PC-3 (cell line): ENCODE data around the gene TMX3. TPM values are rescaled to one million over a fixed set of nuclear protein-coding genes. Genes with fewer than 3 reads are reported as not detected.

Source experiments
- ATAC-seq: fragments of 200-7000 bp; cut with Tn5 transposase; 2 replicates; pipeline ENCODE4 v1.9.1; 2020; ENCODE audit warnings: mild to moderate bottlenecking, moderate library complexity
- BruUV-seq: library from RNA; stranded (reverse); fragments of 400-500 nt; replicated peaks from 2 replicates; lab custom pipeline; 2021; lab: Mats Ljungman, UMichigan
- CTCF ChIA-PET: fragments of 300-600 bp; sonication (Branson Sonifier 250); formaldehyde crosslinking; loops from one replicate; lab custom pipeline; 2022; ENCODE audit warnings: antibody characterized with exemption; lab: Charles Lee
- POLR2A ChIA-PET: fragments of 300-600 bp; sonication (Branson Sonifier 250); formaldehyde crosslinking; loops from one replicate; lab custom pipeline; 2022; ENCODE audit warnings: antibody characterized with exemption; ENCODE audit not compliant: unreplicated experiment; lab: Charles Lee
- DNase-seq: peaks from one replicate; pipeline ENCODE4 v3.0.0-alpha.2; 2015
- H2AFZ ChIP-seq: fragments of 300-600 bp; sonication (generic); 2 replicates; pipeline ENCODE4 v1.6.0; 2016; ENCODE audit warnings: antibody characterized with exemption, low read length
- H3F3A ChIP-seq: fragments of 300-600 bp; sonication (generic); one replicate; pipeline ENCODE4 v1.6.0; 2017; ENCODE audit warnings: antibody characterized with exemption, low read length, control low read depth, mild to moderate bottlenecking; ENCODE audit not compliant: unreplicated experiment
- H3K27ac ChIP-seq: fragments of 300-600 bp; sonication (generic); 2 replicates; pipeline ENCODE4 v1.5.1; 2016; ENCODE audit warnings: mild to moderate bottlenecking, low read length
- H3K27me3 ChIP-seq: fragments of 300-600 bp; sonication (generic); 2 replicates; pipeline ENCODE4 v1.6.1; 2016; ENCODE audit warnings: low read length, mixed read lengths
- H3K36me3 ChIP-seq: fragments of 300-600 bp; sonication (generic); 2 replicates; pipeline ENCODE4 v1.6.1; 2016; ENCODE audit warnings: low read depth, mixed run types, low read length, mixed read lengths
- H3K4me1 ChIP-seq: fragments of 300-600 bp; sonication (generic); 2 replicates; pipeline ENCODE4 v1.5.1; 2016; ENCODE audit warnings: low read length; ENCODE audit not compliant: insufficient read depth
- H3K4me2 ChIP-seq: fragments of 300-600 bp; sonication (generic); 2 replicates; pipeline ENCODE4 v1.6.0; 2016; ENCODE audit warnings: low read length
- H3K4me3 ChIP-seq: fragments of 300-600 bp; sonication (generic); 2 replicates; pipeline ENCODE4 v1.5.1; 2016; ENCODE audit warnings: mild to moderate bottlenecking, low read length, mixed read lengths
- H3K79me2 ChIP-seq: fragments of 300-600 bp; sonication (generic); 2 replicates; pipeline ENCODE4 v1.6.1; 2017; ENCODE audit warnings: low read length, mixed read lengths
- H3K9ac ChIP-seq: fragments of 300-600 bp; sonication (generic); 2 replicates; pipeline ENCODE4 v1.6.0; 2016; ENCODE audit warnings: mild to moderate bottlenecking, low read length
- H3K9me2 ChIP-seq: fragments of 300-600 bp; sonication (generic); replicated peaks from 2 replicates; pipeline ENCODE4 v1.6.1; 2016; ENCODE audit warnings: mixed run types, low read length, mixed read lengths
- H3K9me3 ChIP-seq: fragments of 300-600 bp; sonication (generic); 2 replicates; pipeline ENCODE4 v1.6.1; 2016; ENCODE audit warnings: low read length, mixed read lengths
- H4K20me1 ChIP-seq: fragments of 300-600 bp; sonication (generic); 2 replicates; pipeline ENCODE4 v1.6.1; 2016; ENCODE audit warnings: low read length, mixed read lengths
- CTCF ChIP-seq: fragments of 300-600 bp; sonication (generic); conservative IDR thresholded peaks from 2 replicates; pipeline ENCODE4 v1.5.1; 2017; ENCODE audit warnings: antibody characterized with exemption, low read depth, mild to moderate bottlenecking, low read length
- EZH2 ChIP-seq: fragments of 300-600 bp; sonication (generic); IDR thresholded peaks from one replicate; pipeline ENCODE4 v1.6.1; 2017; ENCODE audit warnings: antibody characterized with exemption, mild to moderate bottlenecking, low read length; ENCODE audit not compliant: unreplicated experiment
- EZH2phosphoT487 ChIP-seq: fragments of 300-600 bp; sonication (generic); IDR thresholded peaks from 2 replicates; pipeline ENCODE4 v1.6.1; 2018; ENCODE audit warnings: mild to moderate bottlenecking, antibody characterized with exemption, low read length, borderline replicate concordance
- intact Hi-C: fragments of 100-400 bp; cut with micrococcal nuclease; formaldehyde crosslinking; loops from 2 replicates; pipeline ENCODE4 v1.9.0; 2023
- total RNA-seq: library from RNA; depleted of rRNA; stranded (reverse); fragments of >200 nt; gene quantifications from 2 replicates; pipeline ENCODE4 v1.2.3, GENCODE V29; 2014; rRNA removed

Gene TMX3
- total RNA-seq, 1 experiment from 2014 or later, result 50.1 TPM

GRCh38 chr18:68640861-68641260 is 74.0 kb downstream of the TMX3 start:
- no peak overlapping the region for H3K27ac ChIP-seq
- no peaks in the 10 kb centered on the region for H4K20me1 ChIP-seq
- H3K9ac ChIP-seq, result no peak overlapping the region
- DNase-seq (no peak), ATAC-seq (no peak)
- TF ChIP-seq CTCF, result no peak
- no peak for TF ChIP-seq EZH2phosphoT487
- no peak for TF ChIP-seq EZH2
- no peaks in the 10 kb centered on the region for H3K9me3 ChIP-seq
- H3K4me1 ChIP-seq, result no peaks in the 10 kb centered on the region
- ChIA-PET POLR2A (no interaction called here), CTCF (no interaction called here)
- no TSS peak for BruUV-seq
- H3K4me3 ChIP-seq, result no peak overlapping the region
- intact Hi-C loops, result no loop called here
- no peaks in the 10 kb centered on the region for H3F3A ChIP-seq
- no peaks in the 10 kb centered on the region for H3K27me3 ChIP-seq
- H3K9me2 ChIP-seq, result no peaks in the 10 kb centered on the region
- H3K4me2 ChIP-seq, result no peak overlapping the region
- no peaks in the 10 kb centered on the region for H3K36me3 ChIP-seq
- H3K79me2 ChIP-seq, result no peaks in the 10 kb centered on the region
- H2AFZ ChIP-seq, result no peak overlapping the region

DNA sequence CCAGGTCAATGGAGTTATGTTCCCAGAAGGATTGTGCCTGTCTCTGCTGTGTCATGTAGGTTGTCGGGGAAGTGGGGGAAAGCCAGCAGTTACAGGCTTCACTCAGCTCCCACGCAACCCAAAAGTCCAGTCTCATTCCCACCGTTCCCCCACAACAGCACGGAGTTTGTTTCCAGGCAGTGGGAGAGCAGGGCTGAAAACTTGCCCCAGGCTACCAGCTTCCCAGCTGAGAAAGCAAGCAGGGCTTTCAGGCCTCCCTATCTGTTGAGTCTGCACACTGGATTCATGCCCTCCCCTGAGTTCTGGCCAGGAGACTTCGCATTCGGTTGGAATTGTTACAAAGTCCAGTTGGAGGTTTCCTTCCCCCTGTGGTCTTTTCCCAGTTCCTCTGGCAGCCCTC is 76.3 kb downstream of the TMX3 start:
- Histone ChIP-seq H2AFZ (no peak overlapping the region), H3K4me2 (no peak overlapping the region), H3K9ac (no peak overlapping the region), H3F3A (no peaks in the 10 kb centered on the region), H3K9me2 (no peaks in the 10 kb centered on the region), H3K27me3 (no peaks in the 10 kb centered on the region), H3K4me3 (no peak overlapping the region), H4K20me1 (no peaks in the 10 kb centered on the region), H3K4me1 (no peaks in the 10 kb centered on the region), H3K79me2 (no peaks in the 10 kb centered on the region), H3K36me3 (no peaks in the 10 kb centered on the region), H3K9me3 (no peaks in the 10 kb centered on the region), H3K27ac (no peak overlapping the region)
- intact Hi-C loops, result no loop called here
- ChIA-PET POLR2A (no interaction called here), CTCF (no interaction called here)
- TF ChIP-seq EZH2phosphoT487, result no peak
- ATAC-seq (no peak), DNase-seq (no peak)
- BruUV-seq, result no TSS peak

DNA sequence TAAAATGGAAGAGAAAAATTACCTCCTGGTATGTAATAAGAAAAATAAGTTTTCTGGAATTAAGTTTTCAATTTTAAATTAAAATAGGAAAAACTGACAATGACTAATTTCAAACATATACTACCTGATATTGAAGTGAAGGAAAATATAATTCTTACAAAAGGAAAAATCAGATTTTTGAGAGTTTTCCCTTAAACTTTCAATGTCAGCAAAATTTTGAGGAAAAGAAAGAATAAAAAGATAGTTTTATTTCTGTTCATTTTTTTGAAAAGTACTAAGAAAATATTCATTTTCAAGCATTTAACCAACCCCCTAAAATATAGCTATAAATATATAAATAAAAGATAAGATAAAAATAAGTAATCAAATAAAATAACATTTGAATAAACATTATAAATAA is 87.1 kb downstream of the TMX3 start:
- no peaks in the 10 kb centered on the region for H3K4me1 ChIP-seq
- H3F3A ChIP-seq, result no peaks in the 10 kb centered on the region
- H3K36me3 ChIP-seq, result no peaks in the 10 kb centered on the region
- H3K79me2 ChIP-seq, result no peaks in the 10 kb centered on the region
- intact Hi-C loops, result loop anchor here (10.0 kb wide), 1 partner anchor 323 kb away; no protein-coding TSS in a partner anchor
- H3K9me2 ChIP-seq, result no peaks in the 10 kb centered on the region
- POLR2A ChIA-PET, result interaction anchor here (0.6 kb wide), 1 partner anchor 38 kb away, joined by 3 read pairs; no protein-coding TSS in a partner anchor
- no peak overlapping the region for H3K27ac ChIP-seq
- H3K9me3 ChIP-seq, result no peaks in the 10 kb centered on the region
- TF ChIP-seq EZH2 (no peak), CTCF (no peak), EZH2phosphoT487 (no peak)
- H4K20me1 ChIP-seq, result no peaks in the 10 kb centered on the region
- DNase-seq (no peak), ATAC-seq (no peak)
- H3K27me3 ChIP-seq, result no peaks in the 10 kb centered on the region
- BruUV-seq, result no TSS peak
- H3K4me3 ChIP-seq, result no peak overlapping the region
- CTCF ChIA-PET, result no interaction called here
- H2AFZ ChIP-seq, result no peak overlapping the region
- H3K9ac ChIP-seq, result no peak overlapping the region
- no peak overlapping the region for H3K4me2 ChIP-seq

Other genes starting within 250 kb of the TMX3 start
- 2.2 and 2.4 TPM in 2 replicates for gene CCDC102B, start 83.0 kb upstream of the TMX3 start, total RNA-seq